ENCODE results near the gene ME3.

Gene ME3

GRCh38 chr11:86692746-86693145 lies 20.3 kb upstream of the ME3 start:
- H3K4me3 ChIP-seq (ENCODE audit: insufficient read length, low read depth) = no peak overlapping the region
- no peaks in the 10 kb centered on the region for H3K27me3 ChIP-seq (ENCODE audit: insufficient read depth, insufficient read length)
- DNase-seq (ENCODE audit: low read depth, low spot score) = no peak
- H3K9me3 ChIP-seq (ENCODE audit: insufficient read depth, low read length) = no peaks in the 10 kb centered on the region
- H3K36me3 ChIP-seq (ENCODE audit: insufficient read depth, insufficient read length, low read length) = no peaks in the 10 kb centered on the region
- no peak for TF ChIP-seq ZNF274 (IDR thresholded peaks at IDR 0.05; ENCODE audit: low read depth, low read length)
- TF ChIP-seq SUZ12 (IDR thresholded peaks at IDR 0.05; ENCODE audit: extremely low read depth, insufficient read depth, insufficient read length) = no peak
- TF ChIP-seq YY1 (IDR thresholded peaks at IDR 0.05; ENCODE audit: insufficient read depth, insufficient read length) = no peak
- H3K4me1 ChIP-seq (ENCODE audit: insufficient read depth, insufficient read length) = no peaks in the 10 kb centered on the region
- no peak overlapping the region for H3K9ac ChIP-seq (ENCODE audit: insufficient read length, low read depth)

- Histone ChIP-seq H3K4me3 (ENCODE audit: insufficient read length, low read depth) (no peak overlapping the region), H3K9me3 (ENCODE audit: insufficient read depth, low read length) (no peaks in the 10 kb centered on the region), H3K4me1 (ENCODE audit: insufficient read depth, insufficient read length) (no peaks in the 10 kb centered on the region), H3K9ac (ENCODE audit: insufficient read length, low read depth) (no peak overlapping the region), H3K27me3 (ENCODE audit: insufficient read depth, insufficient read length) (no peaks in the 10 kb centered on the region), H3K36me3 (ENCODE audit: insufficient read depth, insufficient read length, low read length) (no peaks in the 10 kb centered on the region)
- TF ChIP-seq SUZ12 (IDR thresholded peaks at IDR 0.05; ENCODE audit: extremely low read depth, insufficient read depth, insufficient read length) (no peak), ZNF274 (IDR thresholded peaks at IDR 0.05; ENCODE audit: low read depth, low read length) (no peak), YY1 (IDR thresholded peaks at IDR 0.05; ENCODE audit: insufficient read depth, insufficient read length) (no peak)
- no peak for DNase-seq (ENCODE audit: low read depth, low spot score)
Measured at GRCh38 chr11:86692317-86692716, 19.9 kb upstream of the ME3 start.

DNA sequence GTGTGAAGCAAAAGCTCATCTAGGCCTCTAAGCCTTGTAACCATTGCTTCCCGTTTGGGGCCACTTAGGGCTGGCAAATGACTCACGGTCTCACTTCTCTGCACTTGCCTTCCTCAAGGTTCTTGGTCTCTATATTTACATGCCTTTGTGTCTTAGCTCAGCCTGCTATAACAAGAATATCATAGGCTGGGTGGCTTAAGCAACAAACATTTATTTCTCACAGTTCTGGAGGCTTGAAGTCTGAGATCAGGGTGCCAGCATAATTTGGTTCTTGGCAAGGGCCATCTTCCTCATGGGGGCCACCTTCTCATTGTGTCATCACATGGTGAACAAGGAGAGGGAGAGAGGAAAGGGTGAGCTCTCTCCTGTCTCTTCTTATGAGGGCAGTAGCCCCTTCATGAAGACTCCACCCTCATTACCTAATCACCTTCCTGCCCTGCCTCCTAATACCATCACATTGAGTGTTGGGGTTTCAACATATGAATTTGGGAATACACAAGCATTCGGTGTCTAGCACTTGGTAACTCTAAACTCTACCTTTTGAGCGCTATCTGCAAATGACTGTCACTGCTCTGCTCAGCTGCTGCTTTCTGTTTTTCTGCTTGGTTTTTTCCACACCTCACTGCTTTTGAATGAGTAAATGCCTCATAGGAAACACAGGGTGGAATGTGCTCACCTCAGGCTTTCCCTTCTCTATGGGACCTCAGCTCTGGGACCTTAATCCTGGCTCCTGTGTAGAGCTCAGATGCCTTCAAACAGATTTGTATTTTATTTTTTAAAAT lies 16.2 kb upstream of the ME3 start:
- no peak overlapping the region for H3K9ac ChIP-seq (ENCODE audit: insufficient read length, low read depth)
- H3K9me3 ChIP-seq (ENCODE audit: insufficient read depth, low read length) = no peaks in the 10 kb centered on the region
- H3K4me3 ChIP-seq (ENCODE audit: insufficient read length, low read depth) = no peak overlapping the region
- no peak for TF ChIP-seq YY1 (IDR thresholded peaks at IDR 0.05; ENCODE audit: insufficient read depth, insufficient read length)
- TF ChIP-seq SUZ12 (IDR thresholded peaks at IDR 0.05; ENCODE audit: extremely low read depth, insufficient read depth, insufficient read length) = no peak
- TF ChIP-seq ZNF274 (IDR thresholded peaks at IDR 0.05; ENCODE audit: low read depth, low read length) = no peak
- H3K27me3 ChIP-seq (ENCODE audit: insufficient read depth, insufficient read length) = no peaks in the 10 kb centered on the region
- no peaks in the 10 kb centered on the region for H3K36me3 ChIP-seq (ENCODE audit: insufficient read depth, insufficient read length, low read length)
- no peaks in the 10 kb centered on the region for H3K4me1 ChIP-seq (ENCODE audit: insufficient read depth, insufficient read length)
- no peak for DNase-seq (ENCODE audit: low read depth, low spot score)

DNA sequence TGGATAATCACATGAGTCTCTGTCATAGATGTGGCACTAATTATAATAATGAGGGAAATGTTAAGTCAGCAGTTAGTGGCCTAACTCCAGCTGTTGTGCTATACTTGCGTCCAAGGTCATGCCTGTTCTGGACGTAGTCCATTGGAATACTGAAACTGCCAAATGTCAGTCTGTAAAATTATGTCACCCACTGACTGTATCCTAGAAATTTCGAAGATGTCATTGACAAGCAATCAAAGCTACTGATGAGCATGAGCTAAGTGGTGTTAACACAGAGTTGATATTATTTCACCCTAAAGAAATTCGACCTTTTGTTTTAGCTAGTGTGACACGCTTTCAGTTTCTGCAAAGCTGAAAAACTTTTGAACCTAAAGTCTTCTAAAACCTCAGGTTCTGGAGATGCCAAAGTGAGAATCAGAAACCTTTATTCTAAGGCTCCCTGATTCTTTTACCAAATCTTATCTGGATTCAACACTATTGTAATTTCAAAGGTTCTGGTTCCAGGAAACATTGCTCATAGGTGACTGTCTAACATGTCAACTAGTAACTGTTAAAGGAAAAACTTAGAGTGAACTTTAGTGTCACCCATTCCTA lies 14.9 kb upstream of the ME3 start:
- TF ChIP-seq SUZ12 (IDR thresholded peaks at IDR 0.05; ENCODE audit: extremely low read depth, insufficient read depth, insufficient read length) (no peak), ZNF274 (IDR thresholded peaks at IDR 0.05; ENCODE audit: low read depth, low read length) (no peak), YY1 (IDR thresholded peaks at IDR 0.05; ENCODE audit: insufficient read depth, insufficient read length) (no peak)
- Histone ChIP-seq H3K36me3 (ENCODE audit: insufficient read depth, insufficient read length, low read length) (no peaks in the 10 kb centered on the region), H3K4me1 (ENCODE audit: insufficient read depth, insufficient read length) (no peaks in the 10 kb centered on the region), H3K9ac (ENCODE audit: insufficient read length, low read depth) (no peak overlapping the region), H3K27me3 (ENCODE audit: insufficient read depth, insufficient read length) (peaks cover 6% of the 10 kb centered on the region), H3K9me3 (ENCODE audit: insufficient read depth, low read length) (no peaks in the 10 kb centered on the region), H3K4me3 (ENCODE audit: insufficient read length, low read depth) (no peak overlapping the region)
- no peak for DNase-seq (ENCODE audit: low read depth, low spot score)

GRCh38 chr11:86686531-86686930 lies 14.1 kb upstream of the ME3 start:
- no peaks in the 10 kb centered on the region for H3K36me3 ChIP-seq (ENCODE audit: insufficient read depth, insufficient read length, low read length)
- H3K4me3 ChIP-seq (ENCODE audit: insufficient read length, low read depth) = no peak overlapping the region
- H3K9ac ChIP-seq (ENCODE audit: insufficient read length, low read depth) = no peak overlapping the region
- no peak for DNase-seq (ENCODE audit: low read depth, low spot score)
- H3K27me3 ChIP-seq (ENCODE audit: insufficient read depth, insufficient read length) = peaks cover 11% of the 10 kb centered on the region
- no peak for TF ChIP-seq ZNF274 (IDR thresholded peaks at IDR 0.05; ENCODE audit: low read depth, low read length)
- TF ChIP-seq YY1 (IDR thresholded peaks at IDR 0.05; ENCODE audit: insufficient read depth, insufficient read length) = no peak
- H3K4me1 ChIP-seq (ENCODE audit: insufficient read depth, insufficient read length) = no peaks in the 10 kb centered on the region
- no peaks in the 10 kb centered on the region for H3K9me3 ChIP-seq (ENCODE audit: insufficient read depth, low read length)

- H3K27me3 ChIP-seq (ENCODE audit: insufficient read depth, insufficient read length) = peaks cover 22% of the 10 kb centered on the region
- no peak for DNase-seq (ENCODE audit: low read depth, low spot score)
- TF ChIP-seq YY1 (IDR thresholded peaks at IDR 0.05; ENCODE audit: insufficient read depth, insufficient read length) (no peak), SUZ12 (IDR thresholded peaks at IDR 0.05; ENCODE audit: extremely low read depth, insufficient read depth, insufficient read length) (no peak), ZNF274 (IDR thresholded peaks at IDR 0.05; ENCODE audit: low read depth, low read length) (no peak)
- no peaks in the 10 kb centered on the region for H3K9me3 ChIP-seq (ENCODE audit: insufficient read depth, low read length)
- no peaks in the 10 kb centered on the region for H3K36me3 ChIP-seq (ENCODE audit: insufficient read depth, insufficient read length, low read length)
- H3K9ac ChIP-seq (ENCODE audit: insufficient read length, low read depth) = no peak overlapping the region
- H3K4me3 ChIP-seq (ENCODE audit: insufficient read length, low read depth) = no peak overlapping the region
- H3K4me1 ChIP-seq (ENCODE audit: insufficient read depth, insufficient read length) = peaks cover 4% of the 10 kb centered on the region
Measured at GRCh38 chr11:86681483-86681756, 9.0 kb upstream of the ME3 start.

- no peaks in the 10 kb centered on the region for H3K9me3 ChIP-seq (ENCODE audit: insufficient read depth, low read length)
- DNase-seq (ENCODE audit: low read depth, low spot score) = no peak
- no peak overlapping the region for H3K9ac ChIP-seq (ENCODE audit: insufficient read length, low read depth)
- H3K27me3 ChIP-seq (ENCODE audit: insufficient read depth, insufficient read length) = peaks cover 22% of the 10 kb centered on the region
- peaks cover 4% of the 10 kb centered on the region for H3K4me1 ChIP-seq (ENCODE audit: insufficient read depth, insufficient read length)
- no peak for TF ChIP-seq YY1 (IDR thresholded peaks at IDR 0.05; ENCODE audit: insufficient read depth, insufficient read length)
- TF ChIP-seq SUZ12 (IDR thresholded peaks at IDR 0.05; ENCODE audit: extremely low read depth, insufficient read depth, insufficient read length) = no peak
- H3K36me3 ChIP-seq (ENCODE audit: insufficient read depth, insufficient read length, low read length) = no peaks in the 10 kb centered on the region
- H3K4me3 ChIP-seq (ENCODE audit: insufficient read length, low read depth) = no peak overlapping the region
Measured at GRCh38 chr11:86680716-86681482, 8.5 kb upstream of the ME3 start.
